GM12874 (cell line): ENCODE measurements around the gene MRPL12.

Experiments used
- CTCF ChIP-seq: IDR thresholded peaks from 2 replicates; pipeline ENCODE4 v1.5.1; 2011; ENCODE audit warnings: low read depth, mild to moderate bottlenecking, control low read depth, low read length, moderate library complexity; ENCODE audit not compliant: insufficient read depth

Gene MRPL12

GRCh38 chr17:81664051-81664470 is 39.1 kb upstream of the MRPL12 start:
- no peak for TF ChIP-seq CTCF

- no peak for TF ChIP-seq CTCF
Observed at GRCh38 chr17:81665205-81666091, 37.7 kb upstream of the MRPL12 start.

- TF ChIP-seq CTCF, result no peak
Observed at GRCh38 chr17:81666092-81666341, 37.1 kb upstream of the MRPL12 start.

- TF ChIP-seq CTCF, result no peak
Observed at GRCh38 chr17:81666342-81667191, 36.6 kb upstream of the MRPL12 start, which contains the start of the genes CCDC137 and OXLD1. Gene CCDC137, plus strand, starts transcription at chr17:81666737. Its CDS starts 30 bp downstream, at chr17:81666767. Gene OXLD1, minus strand, starts transcription at chr17:81666605. Its CDS starts 28 bp downstream, at chr17:81666577.

GRCh38 chr17:81667754-81668153 is 35.4 kb upstream of the MRPL12 start:
- TF ChIP-seq CTCF, result 0 out of 2 replicates have a peak, but pooled peaks have one; percentile 10

- TF ChIP-seq CTCF, result no peak
Observed at GRCh38 chr17:81672504-81672903, 30.7 kb upstream of the MRPL12 start.

- TF ChIP-seq CTCF, result no peak
Observed at GRCh38 chr17:81672954-81673353, 30.2 kb upstream of the MRPL12 start.
